Bronchial epithelial cell (primary cell): Measurements from ENCODE around the gene PIGBOS1. TPM values are rescaled to one million over a fixed set of nuclear protein-coding genes. Genes with fewer than 3 reads are reported as not detected.

Experiments used
- DNase-seq: peaks from one replicate; pipeline ENCODE4 v3.0.0-alpha.2; 2010; ENCODE audit warnings: low read depth
- FAIRE-seq: peaks from 2 replicates; lab custom pipeline; 2011; peaks lifted over from hg19 to GRCh38; lab: Jason Lieb, UNC
- H3K27me3 ChIP-seq: 2 replicates; pipeline ENCODE4 v1.5.1; 2011; ENCODE audit warnings: low read length; ENCODE audit not compliant: control insufficient read depth, insufficient read depth
- H3K36me3 ChIP-seq: 2 replicates; pipeline ENCODE4 v1.5.1; 2011; ENCODE audit warnings: low read length; ENCODE audit not compliant: control insufficient read depth, insufficient read depth
- H3K4me3 ChIP-seq: 2 replicates; pipeline ENCODE4 v1.5.1; 2011; ENCODE audit warnings: mild to moderate bottlenecking, low read depth, low read length, control low read depth
- total RNA-seq: library from RNA; depleted of rRNA; stranded (reverse); fragments of >200 nt; gene quantifications from 2 replicates; pipeline ENCODE4 v1.2.1, GENCODE V29; 2014
- TF ChIP-seq, protein P1 (sequence below): IDR thresholded peaks from 2 replicates; pipeline ENCODE4 v1.5.1; 2011; ENCODE audit warnings: mild to moderate bottlenecking, moderate library complexity, low read length, control low read depth, inconsistent platforms; ENCODE audit not compliant: insufficient read depth, severe bottlenecking

The PIGBOS1 gene
- total RNA-seq, 1 donor from 2014 or later: 8.7 TPM

- FAIRE-seq (no peak), DNase-seq (no peak)
- TF ChIP-seq, protein P1, sequence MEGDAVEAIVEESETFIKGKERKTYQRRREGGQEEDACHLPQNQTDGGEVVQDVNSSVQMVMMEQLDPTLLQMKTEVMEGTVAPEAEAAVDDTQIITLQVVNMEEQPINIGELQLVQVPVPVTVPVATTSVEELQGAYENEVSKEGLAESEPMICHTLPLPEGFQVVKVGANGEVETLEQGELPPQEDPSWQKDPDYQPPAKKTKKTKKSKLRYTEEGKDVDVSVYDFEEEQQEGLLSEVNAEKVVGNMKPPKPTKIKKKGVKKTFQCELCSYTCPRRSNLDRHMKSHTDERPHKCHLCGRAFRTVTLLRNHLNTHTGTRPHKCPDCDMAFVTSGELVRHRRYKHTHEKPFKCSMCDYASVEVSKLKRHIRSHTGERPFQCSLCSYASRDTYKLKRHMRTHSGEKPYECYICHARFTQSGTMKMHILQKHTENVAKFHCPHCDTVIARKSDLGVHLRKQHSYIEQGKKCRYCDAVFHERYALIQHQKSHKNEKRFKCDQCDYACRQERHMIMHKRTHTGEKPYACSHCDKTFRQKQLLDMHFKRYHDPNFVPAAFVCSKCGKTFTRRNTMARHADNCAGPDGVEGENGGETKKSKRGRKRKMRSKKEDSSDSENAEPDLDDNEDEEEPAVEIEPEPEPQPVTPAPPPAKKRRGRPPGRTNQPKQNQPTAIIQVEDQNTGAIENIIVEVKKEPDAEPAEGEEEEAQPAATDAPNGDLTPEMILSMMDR: no peak
- H3K36me3 ChIP-seq: peaks cover 1% of the 10 kb centered on the region
- H3K4me3 ChIP-seq: no peak overlapping the region
- no peaks in the 10 kb centered on the region for H3K27me3 ChIP-seq
These were observed 50.7 kb downstream of the PIGBOS1 start for GRCh38 chr15:55268176-55268695.

GRCh38 chr15:55267401-55268175 lies 51.3 kb downstream of the PIGBOS1 start:
- TF ChIP-seq, protein P1: no peak
- Histone ChIP-seq H3K4me3 (no peak overlapping the region), H3K27me3 (no peaks in the 10 kb centered on the region), H3K36me3 (peaks cover 1% of the 10 kb centered on the region)
- no peak for DNase-seq
- FAIRE-seq: no peak

Other genes with a start within 250 kb of the PIGBOS1 start
- gene RSL24D1, start 122.2 kb downstream of the PIGBOS1 start, total RNA-seq: 155 and 174 TPM in 2 replicates
- gene RAB27A, start 29.3 kb downstream of the PIGBOS1 start, total RNA-seq: 7.9 and 22.9 TPM in 2 replicates
- 6.3 and 8.4 TPM in 2 replicates for gene PIGB, start 99 bp upstream of the PIGBOS1 start, total RNA-seq
- gene CCPG1, start 89.2 kb upstream of the PIGBOS1 start, total RNA-seq: 91.3 and 102 TPM in 2 replicates
- gene PIERCE2, start 89.4 kb upstream of the PIGBOS1 start, total RNA-seq: 1.8 and 2.9 TPM in 2 replicates
- gene DNAAF4, start 189.1 kb upstream of the PIGBOS1 start, total RNA-seq: 0.38 and 0.53 TPM in 2 replicates